ENCODE measurements around the gene MATR3.
"Not testable (repeated sequence)": the region's sequence is repeated elsewhere in the genome, so short reads cannot be mapped to it uniquely, and the experiment has no call there.

Gene MATR3

DNA sequence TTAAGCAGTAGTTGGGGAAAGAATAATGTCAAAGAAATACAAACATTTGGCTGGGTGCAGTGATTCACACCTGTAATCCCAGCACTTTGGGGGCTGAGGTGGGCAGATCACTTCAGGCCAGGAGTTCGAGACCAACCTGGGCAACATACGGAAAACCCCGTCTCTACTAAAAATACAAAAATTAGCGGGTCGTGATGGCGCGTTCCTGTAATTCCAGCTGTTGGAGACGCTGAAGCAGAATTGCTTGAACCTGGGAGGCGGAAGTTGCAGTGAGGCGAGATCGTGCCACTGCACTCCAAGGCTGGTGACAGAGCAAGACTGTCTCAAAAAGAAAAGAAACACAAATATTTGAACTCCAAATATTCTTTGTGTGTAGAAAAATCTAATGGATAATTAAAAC lies 4.7 kb downstream of the MATR3 start:
- no peak for DNase-seq

DNA sequence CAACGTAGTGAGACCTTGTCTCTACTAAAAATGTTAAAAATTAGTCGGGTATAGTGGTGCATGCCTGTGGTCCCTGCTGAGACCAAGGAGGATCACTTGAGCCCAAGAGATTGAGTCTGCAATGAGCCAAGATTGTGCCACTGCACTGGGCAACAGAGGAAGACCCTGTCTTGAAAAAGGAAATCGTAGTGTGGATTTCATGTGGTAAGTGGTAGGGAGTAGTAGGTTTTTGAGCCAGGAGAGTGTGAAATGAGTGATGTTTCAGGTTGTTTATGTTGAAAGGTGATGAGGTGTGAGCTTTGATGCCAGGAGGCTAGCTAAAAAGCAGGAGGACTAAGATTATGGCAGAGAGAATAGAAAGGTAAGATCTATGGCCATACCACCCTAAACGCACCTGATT lies 5.9 kb downstream of the MATR3 start:
- no peak for DNase-seq

DNA sequence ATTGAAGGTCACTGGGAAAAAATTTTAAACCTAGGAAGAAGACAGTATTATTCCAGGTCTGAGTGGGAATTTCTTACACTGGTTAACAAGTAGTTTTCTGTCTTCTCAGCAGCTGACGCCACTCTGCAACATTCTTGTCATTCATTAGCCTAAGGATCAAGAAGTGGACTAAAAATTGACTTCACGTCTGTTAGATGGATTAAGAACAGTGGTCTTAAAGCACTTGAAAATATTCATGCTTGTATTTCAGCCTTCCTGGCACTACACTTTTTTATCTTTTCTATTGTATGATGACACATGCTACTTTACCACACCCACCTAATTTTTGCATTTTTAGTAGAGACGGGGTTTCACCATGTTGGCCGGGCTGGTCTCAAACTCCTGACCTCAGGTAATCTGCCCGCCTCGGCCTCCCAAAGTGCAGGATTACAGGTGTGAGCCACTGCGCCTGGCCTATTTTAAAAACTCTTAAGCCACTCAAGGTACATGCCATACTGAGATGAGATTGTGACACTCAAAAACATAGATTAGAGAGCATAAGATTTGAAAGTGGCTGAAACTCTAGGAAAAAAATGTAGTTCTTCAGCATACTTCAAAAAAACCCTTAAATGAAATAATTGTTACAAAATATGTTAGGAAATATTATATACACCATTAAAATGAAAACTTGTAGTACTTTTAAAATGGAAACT lies 8.4 kb downstream of the MATR3 start:
- DNase-seq, result no peak

DNA sequence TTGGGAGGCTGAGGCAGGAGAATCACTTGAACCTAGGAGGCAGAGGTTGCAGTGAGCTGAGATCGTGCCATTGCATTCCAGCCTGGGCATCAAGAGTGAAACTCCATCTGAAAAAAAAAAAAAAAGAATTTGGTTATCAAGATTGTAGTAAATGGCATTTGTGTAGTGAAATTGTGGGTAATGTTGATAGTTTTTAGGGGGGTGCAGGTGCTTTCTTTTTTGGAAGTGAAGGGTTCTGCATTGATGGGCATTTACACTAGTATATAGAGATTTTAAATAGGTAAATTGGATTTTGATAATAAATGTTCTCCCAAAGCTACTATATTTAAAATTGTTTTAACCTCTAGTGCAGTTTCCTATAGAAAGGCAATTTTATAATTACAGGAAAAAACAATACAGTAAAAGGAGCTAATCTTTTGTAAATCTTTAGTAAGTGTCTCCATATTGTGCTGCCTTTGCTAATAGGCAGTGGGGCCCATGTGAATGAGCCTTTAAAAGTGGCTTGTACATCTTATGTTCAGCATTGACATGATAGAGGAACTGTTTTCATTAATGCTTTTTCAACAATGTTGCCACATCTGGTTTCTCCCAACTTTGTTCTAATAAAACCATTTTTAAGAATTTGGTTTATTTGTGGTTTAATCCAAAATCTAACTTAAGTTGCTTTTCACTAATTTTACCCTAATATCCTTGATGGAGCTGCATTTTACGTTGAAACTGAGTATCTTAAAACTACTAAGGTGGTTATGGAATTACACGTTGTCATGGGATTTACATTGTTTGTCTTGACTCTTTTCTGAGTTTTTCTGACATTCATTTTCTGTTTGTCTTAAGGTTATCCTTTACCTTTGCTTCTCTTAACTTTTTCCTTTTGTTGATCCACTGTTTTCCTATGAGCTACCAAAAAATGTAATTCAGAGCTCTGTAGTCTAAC lies 11.1 kb downstream of the MATR3 start:
- no peak for DNase-seq

DNA sequence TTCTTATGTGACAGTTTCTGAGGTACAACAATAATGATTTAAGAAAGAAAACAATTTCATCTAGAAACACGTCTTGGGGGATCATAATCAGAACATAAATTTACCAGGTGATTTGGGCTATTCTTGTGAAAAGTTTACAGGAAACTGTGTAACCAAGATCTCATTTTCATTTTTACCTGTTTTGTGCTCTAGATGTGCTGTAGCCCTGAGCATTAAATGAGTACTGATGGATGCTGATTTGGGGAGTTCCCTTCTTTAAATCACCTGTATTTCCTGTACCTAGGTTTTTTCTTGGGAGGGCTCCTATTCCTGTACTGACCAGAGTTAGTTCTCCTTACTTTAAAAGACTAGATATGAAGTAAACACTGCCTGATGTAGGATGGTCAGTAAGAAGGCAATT lies 12.7 kb downstream of the MATR3 start:
- no peak for DNase-seq

DNA sequence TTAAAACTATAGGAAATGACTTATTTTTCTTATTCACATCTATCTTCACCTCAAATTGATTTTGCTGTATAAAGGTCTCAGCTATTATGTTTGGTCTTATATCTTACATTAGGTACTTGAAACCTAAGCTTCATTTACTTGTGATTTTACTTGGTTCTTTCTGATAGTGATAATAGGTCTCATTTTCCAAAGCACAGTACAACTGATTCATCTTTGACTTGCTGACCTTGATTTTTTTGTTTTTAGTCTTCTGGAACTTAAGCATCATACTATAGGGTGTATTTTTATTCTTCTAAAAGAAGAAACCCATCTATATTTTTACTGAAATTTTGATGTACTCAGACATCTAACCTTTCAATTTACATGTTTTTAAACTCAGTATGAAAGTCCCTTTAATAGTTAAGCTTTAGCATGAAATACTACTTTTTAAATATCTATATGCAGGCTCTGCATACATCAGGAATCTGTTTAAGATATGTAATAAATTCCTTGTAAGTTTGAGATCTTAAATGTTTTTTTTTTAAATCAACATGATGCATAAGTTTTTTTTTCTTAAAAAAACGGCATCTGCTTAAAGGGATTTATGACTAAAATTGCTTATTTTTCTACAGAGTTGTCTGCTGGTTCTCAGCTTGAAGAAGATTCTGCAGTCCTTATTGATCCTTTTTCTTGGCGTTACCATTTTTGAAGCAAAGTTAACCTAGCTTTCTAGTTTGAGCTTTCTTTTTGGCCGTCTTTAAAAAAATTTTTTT lies 13.3 kb downstream of the MATR3 start:
- no peak for DNase-seq

DNA sequence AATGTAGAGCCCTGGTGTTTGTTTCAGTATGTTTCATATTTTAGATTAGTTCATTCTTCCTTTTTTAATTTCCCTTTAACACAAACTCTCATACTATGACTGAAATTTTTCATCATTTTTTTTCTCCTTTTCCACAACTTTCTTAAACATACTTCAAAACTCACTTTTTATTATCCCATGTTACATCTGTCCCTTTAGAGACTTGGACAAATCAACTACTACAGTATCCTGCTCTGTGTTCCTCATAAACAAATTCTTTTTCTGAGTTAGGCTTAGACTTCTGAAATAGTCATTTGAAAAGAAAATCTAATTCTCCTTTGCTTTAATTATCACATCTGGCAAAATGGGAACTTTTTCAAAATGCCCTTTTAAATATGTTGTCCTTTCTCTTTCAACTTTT lies 15.3 kb downstream of the MATR3 start:
- DNase-seq, result no peak

DNA sequence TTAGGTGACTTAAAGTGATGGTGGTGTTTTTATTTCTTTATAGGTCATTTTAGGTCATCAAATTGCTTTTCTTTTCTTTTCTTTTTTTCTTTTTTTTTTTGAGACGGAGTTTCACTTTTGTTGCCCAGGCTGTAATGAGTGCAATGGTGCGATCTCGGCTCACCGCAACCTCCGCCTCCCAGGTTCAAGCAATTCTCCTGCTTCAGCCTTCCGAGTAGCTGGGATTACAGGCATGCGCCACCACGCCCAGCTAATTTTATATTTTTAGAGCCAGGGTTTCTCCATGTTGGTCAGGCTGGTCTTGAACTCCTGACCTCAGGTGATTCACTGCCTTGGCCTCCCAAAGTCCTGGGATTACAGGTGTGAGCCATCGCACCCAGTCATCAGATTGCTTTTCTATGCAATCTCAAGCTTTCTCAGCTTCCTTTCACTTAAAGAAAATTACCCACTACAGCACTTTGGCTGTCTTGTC lies 17.2 kb downstream of the MATR3 start:
- DNase-seq, result not testable (repeated sequence)

DNA sequence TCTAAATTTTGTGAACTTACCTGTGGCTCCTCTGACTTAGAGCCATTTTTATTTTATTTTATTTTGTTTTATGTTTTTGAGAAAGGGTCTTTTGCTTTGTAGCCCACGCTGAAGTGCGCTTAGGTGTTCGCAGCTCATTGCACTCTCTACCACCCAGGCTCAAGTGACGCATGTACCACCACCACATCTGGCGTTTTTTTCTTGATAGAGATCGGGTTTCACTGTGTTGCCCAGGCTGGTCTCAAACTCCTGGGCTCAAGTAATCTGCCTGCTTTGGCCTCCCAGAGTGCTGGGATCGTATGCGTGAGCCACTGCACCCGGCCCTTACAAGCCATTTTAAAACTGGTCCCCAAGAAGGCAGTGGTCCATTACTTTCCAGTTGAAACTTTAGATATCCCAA lies 18.5 kb downstream of the MATR3 start:
- DNase-seq, result no peak

DNA sequence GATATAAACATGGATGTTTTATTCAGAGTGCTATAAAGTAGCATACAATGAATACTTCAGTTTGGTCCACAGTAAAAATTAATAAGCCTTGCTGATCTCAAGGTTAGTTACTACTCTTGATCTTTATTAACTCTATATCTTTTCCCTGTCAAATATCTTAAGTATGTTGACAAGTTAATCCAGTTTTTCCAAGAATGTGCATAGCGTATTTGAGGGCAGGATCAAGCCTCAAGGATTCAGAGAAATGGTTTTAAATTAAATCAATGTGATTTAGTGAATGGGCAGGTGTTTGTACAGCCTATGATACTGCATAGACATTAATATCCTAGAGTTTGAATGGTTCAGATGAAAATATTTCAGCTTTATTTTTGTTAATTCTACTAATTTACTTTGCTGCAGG lies 20.7 kb downstream of the MATR3 start:
- DNase-seq, result no peak

DNA sequence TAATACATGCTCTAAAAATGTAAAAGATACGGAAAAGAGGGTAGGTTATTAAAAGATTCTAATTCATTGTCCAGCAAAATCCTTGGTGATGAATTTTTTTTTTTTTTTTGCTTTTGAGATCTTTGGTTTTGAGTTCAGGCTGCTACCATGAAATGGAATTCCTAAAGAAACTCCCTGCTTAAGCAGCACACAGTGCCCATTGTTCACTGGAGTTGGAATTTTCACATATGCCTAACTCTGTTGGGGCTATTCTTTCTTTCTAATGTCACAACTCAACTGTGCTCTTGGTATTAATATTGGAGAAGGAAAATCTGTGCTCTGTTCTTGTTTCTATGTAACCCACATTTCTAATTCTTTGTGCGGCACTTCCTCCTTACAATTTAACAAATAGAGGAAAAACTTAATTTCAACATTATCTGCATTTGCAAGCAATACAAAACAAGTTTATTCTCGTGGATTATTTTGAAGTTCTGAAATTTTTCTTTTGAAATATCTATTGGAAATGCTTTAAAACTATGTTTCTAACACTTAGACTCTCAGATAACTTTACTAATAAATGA lies 21.6 kb downstream of the MATR3 start:
- DNase-seq, result no peak

DNA sequence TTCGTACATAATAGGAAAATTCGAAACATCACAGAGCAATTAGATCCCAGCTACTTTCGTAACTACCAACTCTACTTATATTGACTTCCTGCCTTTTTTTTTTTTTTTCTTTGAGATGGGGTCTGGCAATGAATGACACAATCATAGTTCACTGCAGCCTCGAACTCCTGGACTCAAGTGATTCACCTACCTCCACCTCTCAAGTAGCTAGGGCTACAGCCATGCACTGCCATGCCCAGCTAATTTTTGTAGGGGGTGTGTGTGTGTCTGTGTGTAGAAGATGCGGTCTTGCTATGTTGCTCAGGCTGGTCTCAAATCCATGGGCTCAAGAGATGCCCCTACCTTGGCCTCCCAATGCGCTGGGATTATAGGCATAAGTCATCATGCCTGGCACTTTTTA lies 42.3 kb downstream of the MATR3 start:
- DNase-seq, result no peak

DNA sequence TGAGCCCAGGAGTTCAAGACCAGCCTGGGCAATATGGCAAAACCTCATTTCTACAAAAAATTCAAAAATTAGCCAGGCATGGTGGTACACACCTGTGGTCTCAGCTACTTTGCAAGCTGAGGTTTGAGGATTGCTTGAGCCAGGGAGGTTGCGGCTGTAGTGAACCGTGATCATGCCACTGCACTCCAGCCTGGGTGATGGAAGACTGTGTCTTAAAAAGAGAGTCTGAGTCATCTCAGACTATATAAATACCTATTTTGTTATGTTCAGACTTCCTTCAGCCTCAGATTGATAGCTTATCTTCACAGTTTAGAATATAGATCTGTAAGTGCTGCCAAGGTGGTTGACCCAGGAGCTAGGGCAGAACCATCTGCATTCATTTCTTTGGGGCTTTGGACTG lies 46.5 kb downstream of the MATR3 start:
- no peak for DNase-seq

DNA sequence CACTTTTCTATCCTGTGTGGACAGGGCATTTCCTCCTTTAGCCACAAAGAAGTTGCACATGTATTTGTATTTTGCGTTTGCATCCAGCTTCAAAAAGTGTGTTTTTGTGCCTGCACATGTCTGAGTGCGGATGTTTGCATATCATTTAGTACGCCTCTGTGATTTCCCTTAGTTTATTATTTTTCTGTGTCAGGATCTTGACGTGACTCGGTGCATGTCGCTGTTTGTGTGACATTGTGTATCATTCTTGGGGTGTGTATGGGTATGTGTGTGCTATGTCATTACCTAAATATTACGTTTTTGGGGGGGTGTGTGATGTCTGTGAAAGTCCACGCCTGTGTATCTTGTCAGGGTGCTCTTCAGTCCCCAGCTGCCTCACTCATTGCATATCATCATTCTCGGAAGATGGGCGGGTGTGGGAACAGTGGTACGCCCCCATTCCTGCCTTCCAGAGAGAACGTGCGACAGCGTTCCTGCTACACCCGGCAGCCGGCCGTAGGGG lies 47.7 kb downstream of the MATR3 start:
- DNase-seq, result no peak

DNA sequence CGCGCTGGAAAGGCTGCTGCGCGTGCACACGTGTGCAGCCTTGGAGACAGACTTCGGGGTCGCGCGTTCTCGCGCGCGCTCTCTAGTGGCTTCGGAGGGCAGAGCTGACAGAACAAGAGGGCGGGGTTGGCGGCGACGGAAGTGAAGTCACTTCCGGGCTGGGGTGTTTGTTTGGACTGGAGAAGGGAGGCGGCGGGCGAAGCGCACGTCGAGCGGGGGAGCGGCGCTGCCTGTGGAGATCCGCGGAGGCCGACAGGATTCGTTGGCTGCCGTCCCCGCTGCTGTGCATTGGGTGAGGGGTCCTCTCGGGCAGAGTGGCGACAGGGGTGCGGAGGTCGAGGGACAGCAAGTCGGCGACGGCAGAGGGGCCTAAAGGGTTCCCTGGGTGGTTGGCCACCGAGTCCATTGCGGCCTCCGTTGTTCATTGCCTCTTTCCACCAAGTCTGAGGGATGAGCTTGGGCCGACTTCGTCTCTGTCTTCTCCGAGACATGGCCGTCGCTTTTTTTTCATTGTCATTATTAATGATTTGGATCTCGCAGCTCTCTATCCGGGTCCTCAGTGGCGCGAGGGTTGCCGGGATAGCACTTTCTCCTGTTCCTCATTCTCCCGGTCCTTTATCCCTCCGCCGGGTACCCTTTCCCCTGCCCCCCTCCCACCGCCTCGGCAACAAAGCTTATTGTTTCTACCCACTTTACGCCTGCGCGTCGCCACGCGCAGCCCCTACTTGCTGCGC lies 48.3 kb downstream of the MATR3 start, which contains the start of gene PAIP2:
PAIP2 (plus strand) TSS at position 166 of the 734 bp plus-strand sequence. CDS start 21,931 bp downstream, outside the sequence.
- DNase-seq, result peak; percentile 98

DNA sequence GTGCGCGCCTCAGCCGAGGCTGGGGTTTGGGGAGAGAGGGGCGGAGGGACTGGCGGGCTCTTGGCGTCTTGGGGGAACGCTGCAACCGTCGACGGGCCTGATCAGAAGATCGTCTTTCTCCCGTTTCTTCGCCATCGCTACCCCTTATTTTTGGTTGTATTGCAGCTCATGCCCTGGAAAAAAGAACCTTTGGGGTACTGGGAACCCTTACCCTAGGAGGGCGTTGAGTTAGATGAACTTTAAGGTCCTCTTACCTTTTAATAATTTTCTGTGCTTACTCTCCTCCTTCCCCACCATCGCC lies 48.8 kb downstream of the MATR3 start:
- DNase-seq, result no peak

DNA sequence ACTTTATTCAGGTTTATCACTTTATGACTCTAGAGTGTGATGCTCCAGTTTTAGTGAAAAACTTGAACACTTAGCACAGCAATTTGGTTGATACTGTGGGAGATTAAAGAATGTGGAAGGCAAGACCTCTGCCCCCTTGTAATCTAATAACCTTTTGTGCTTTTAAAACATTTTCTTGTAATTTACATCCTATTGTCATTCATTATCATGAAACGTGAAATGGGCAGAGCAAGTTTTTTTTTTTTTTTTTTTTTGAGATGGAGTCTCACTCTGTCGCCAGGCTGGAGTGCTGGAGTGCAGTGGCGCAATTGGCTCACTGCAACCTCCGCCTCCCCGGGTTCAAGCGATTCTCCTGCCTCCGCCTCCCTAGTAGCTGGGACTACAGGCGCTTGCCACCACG lies 49.9 kb downstream of the MATR3 start:
- DNase-seq, result no peak

DNA sequence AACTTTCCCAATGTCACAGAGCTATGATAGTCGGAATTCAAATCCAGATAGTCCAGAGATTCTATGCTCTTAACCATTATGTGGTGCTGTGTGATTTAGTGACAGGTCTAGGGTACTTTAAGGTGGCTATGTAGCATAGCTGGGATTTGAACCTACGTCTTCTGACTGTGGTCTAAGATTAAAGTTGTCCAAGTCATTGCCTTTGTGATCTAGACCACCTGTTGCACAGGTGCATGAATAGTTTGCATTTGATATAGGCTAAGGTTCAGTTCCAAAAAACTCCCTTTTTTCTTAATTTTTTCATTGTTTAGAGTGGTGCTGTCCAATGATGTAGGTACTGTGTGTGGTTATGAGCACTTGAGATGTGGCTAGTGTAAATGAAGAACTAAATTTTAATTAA lies 50.6 kb downstream of the MATR3 start:
- no peak for DNase-seq

DNA sequence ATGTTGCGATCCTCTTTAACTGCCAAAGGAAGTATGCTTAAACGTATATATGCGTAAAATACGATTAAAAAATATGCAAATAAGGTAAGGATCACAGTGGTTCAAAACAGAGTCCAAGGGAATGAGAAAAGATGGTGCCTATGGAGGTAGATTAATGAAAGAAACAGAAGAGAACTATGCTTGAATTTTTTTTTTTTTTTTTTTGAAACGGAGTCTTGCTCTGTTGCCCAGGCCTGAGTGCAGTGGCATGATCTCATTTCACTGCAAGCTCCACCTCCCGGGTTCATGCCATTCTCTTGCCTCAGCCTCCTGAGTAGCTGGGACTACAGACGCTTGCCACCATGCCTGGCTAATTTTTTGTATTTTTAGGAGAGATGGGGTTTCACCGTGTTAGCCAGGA lies 51.9 kb downstream of the MATR3 start:
- DNase-seq, result not testable (repeated sequence)

DNA sequence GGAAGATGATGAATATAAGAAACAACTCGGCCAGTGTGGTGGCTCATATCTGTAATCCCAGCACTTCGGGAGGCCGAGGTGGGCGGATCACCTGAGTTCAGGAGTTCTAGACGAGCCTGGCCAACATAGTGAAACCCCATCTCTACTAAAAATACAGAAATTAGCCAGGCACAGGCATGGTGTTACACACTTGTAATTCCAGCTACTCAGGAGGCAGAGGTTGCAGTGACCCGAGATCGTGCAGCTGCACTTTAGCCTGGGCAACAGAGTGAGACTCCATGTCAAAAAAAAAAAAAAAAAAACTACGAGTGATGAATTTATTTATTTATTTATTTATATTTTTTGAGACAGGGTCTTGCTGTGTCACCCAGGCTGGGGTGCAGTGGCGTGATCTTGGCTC lies 54.3 kb downstream of the MATR3 start:
- DNase-seq, result not testable (repeated sequence)

DNA sequence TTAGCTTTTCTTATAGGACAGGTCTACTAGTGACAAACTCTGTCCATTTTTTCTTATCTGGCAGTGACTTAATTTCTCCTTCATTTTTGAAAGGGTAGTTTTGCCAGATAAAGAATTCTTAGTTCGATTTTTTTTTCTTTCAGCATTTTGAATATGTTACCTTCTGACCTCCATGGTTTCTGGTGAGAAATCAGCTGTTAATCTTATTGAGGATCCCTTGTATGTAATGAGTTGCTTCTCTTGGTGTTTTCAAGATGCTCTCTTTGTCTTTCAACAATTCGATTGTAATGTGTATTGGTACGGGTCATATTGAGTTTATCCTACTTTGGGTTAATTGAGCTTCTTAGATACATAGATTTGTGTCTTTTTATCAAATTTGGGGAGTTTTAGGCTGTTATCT lies 60.6 kb downstream of the MATR3 start:
- DNase-seq, result no peak

DNA sequence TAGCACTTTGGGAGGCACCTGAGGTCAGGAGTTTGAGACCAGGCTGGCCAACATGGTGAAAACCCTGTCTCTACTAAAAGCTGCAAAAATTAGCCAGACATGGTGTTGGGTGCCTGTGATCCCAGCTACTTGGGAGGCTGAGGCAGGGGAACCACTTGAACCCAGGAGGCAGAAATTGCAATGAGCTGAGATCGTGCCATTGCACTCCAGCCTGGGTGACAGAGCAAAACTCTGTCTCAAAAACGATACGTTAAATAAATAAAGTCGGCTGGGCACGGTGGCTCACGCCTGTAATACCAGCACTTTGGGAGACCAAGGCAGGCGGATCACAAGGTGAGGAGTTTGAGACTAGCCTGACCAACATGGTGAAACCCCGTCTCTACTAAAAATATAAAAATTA lies 62.4 kb downstream of the MATR3 start:
- DNase-seq, result not testable (repeated sequence)
